ENCODE results near the gene SH3GL1.

DNA sequence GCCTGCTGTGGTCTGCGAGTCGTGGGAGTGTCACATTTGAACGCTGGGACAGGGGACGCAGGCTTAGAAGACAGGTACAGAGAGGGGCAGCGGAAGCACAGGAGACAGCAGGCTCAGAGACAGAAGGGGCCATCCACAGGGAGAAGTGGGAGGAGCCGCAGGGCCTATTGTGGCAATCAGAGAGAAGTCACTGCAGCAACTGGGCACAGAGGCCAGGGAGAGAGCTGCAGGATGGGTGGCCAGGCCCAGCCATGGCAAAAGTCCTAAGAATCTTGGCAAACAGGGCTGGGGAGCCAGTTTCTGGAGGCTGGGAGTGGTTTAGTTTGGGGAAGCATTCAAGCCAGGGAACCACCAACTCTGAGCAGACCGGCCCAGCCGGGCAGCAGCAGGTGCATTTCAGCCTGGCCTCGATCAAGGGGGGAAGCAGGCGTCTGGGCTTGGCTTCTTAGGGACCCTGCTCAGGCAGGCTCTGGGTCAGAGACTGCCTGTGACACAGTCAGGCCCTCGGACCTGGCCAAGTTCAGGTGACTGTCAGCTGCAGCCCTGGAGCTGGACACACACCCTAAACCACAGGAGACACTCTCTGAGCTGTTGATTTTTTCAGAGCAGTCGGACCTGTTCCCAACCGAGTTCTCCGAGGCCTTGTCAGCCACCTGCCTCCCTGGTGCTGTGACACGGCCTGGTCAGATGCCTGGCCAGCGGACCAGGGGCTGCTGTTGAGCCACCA is 11.8 kb downstream of the SH3GL1 start:
- TF ChIP-seq POLR2A (IDR thresholded peaks at IDR 0.05; ENCODE audit: low read depth, low read length) (no peak), RCOR1 (IDR thresholded peaks at IDR 0.05; ENCODE audit: insufficient replicate concordance, low read length) (no peak), FOS (IDR thresholded peaks at IDR 0.05; ENCODE audit: low read depth, low read length) (no peak), RFX5 (IDR thresholded peaks at IDR 0.05; ENCODE audit: low read depth, low read length) (no peak), BHLHE40 (IDR thresholded peaks at IDR 0.05; ENCODE audit: low read depth, low read length) (no peak), MXI1 (IDR thresholded peaks at IDR 0.05; ENCODE audit: borderline replicate concordance, low read depth, low read length) (no peak), SMC3 (IDR thresholded peaks at IDR 0.05; ENCODE audit: low read depth, low read length) (no peak), CEBPB (IDR thresholded peaks at IDR 0.05; ENCODE audit: low read depth, low read length) (no peak)
- TF ChIP-seq, protein P1, sequence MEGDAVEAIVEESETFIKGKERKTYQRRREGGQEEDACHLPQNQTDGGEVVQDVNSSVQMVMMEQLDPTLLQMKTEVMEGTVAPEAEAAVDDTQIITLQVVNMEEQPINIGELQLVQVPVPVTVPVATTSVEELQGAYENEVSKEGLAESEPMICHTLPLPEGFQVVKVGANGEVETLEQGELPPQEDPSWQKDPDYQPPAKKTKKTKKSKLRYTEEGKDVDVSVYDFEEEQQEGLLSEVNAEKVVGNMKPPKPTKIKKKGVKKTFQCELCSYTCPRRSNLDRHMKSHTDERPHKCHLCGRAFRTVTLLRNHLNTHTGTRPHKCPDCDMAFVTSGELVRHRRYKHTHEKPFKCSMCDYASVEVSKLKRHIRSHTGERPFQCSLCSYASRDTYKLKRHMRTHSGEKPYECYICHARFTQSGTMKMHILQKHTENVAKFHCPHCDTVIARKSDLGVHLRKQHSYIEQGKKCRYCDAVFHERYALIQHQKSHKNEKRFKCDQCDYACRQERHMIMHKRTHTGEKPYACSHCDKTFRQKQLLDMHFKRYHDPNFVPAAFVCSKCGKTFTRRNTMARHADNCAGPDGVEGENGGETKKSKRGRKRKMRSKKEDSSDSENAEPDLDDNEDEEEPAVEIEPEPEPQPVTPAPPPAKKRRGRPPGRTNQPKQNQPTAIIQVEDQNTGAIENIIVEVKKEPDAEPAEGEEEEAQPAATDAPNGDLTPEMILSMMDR (conservative IDR thresholded peaks at IDR 0.05; ENCODE audit: low read depth, low read length): no peak
- TF ChIP-seq, protein P2, sequence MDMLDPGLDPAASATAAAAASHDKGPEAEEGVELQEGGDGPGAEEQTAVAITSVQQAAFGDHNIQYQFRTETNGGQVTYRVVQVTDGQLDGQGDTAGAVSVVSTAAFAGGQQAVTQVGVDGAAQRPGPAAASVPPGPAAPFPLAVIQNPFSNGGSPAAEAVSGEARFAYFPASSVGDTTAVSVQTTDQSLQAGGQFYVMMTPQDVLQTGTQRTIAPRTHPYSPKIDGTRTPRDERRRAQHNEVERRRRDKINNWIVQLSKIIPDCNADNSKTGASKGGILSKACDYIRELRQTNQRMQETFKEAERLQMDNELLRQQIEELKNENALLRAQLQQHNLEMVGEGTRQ (IDR thresholded peaks at IDR 0.05; ENCODE audit: low read depth, low read length): no peak

All from IMR-90 (cell line).